ENCODE data around the gene ADAM22. TPM values are rescaled to one million over a fixed set of nuclear protein-coding genes. Genes with fewer than 3 reads are reported as not detected.

ADAM22 gene
- total and polyA plus RNA-seq, 12 donors = 0.19 to 3.7 (median 1.5) TPM

GRCh38 chr7:88215295-88215694 is 281.2 kb downstream of the ADAM22 start:
- Histone ChIP-seq H3K27me3 (no peaks in the 10 kb centered on the region), H3K9me3 (no peaks in the 10 kb centered on the region), H3K36me3 (peaks cover 0 to 75% (median 24%) of the 10 kb centered on the region in 9 donors), H3K4me1 (peaks cover 0 to 20% (median 15%) of the 10 kb centered on the region in 9 donors), H3K27ac (no peak overlapping the region), H3K4me3 (no peak overlapping the region)
- 76% methylated on average over 2 of the region's 2 CpGs for WGBS, 2 donors
- ATAC-seq (no peak), DNase-seq (no peak)
- no peak for TF ChIP-seq CTCF (IDR thresholded peaks at IDR 0.05)
- intact Hi-C loops (cut with DNase I) = no loop called here

DNA sequence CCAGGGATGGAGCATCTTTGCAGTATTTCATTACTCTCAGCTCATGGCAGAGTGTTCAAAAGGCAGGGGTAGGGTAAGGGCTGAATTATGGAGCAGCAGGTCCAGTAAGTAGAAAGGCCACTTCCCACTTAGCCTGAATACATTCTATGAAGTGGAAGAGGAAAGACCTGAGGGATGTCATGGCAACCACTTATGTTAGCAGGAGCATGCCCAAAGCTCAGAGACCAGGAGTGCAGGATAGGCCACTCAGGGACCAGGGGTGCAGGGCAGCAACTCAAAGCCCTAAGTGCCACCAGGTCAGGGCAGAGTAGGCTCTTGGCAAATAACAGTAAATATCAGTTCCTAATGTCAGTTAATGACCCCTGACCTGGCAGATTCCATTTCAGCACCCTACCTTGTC is 282.2 kb downstream of the ADAM22 start:
- no peaks in the 10 kb centered on the region for H3K27me3 ChIP-seq
- intact Hi-C loops (cut with DNase I) = no loop called here
- ATAC-seq (no peak), DNase-seq (no peak)
- no peak overlapping the region for H3K27ac ChIP-seq
- peaks cover 0 to 65% (median 21%) of the 10 kb centered on the region in 9 donors for H3K36me3 ChIP-seq
- H3K4me1 ChIP-seq = peaks cover 0 to 27% (median 23%) of the 10 kb centered on the region in 9 donors
- no peak for TF ChIP-seq CTCF (IDR thresholded peaks at IDR 0.05)
- no peak overlapping the region for H3K4me3 ChIP-seq
- H3K9me3 ChIP-seq = no peaks in the 10 kb centered on the region

DNA sequence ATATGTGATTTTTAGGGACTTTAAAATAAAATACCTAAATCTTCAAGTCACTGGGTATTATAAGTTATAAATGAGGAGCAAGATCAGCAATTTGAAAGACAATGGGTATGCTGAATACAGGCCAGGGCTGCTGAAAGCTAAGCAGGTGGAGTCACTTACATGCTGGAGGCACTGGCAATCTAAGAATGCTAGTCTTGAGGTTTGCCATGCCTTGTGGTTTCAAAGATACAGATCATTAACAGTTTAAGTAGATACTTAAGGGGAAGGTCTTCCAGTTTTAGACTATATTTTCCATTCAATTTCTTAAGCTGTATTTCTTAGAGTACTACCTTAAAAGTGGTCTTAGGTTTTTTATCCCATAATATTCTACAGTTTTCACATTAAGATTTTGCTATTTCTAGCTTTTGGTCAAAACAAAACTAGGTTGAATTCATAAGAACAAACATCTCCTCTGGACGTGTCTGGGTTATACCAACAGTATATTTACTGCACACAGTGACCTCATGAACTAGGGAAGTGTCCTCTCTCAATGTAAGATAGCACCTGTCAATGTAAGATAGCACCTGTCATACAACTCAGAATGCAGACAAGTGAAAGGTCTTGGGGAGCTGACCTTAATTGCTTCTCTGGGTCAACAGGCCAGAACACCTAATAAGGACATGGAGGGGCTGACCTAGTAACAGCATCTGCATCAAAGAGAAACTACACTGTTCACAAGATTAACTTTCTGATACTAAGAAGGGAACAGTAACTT is 283.8 kb downstream of the ADAM22 start:
- Histone ChIP-seq H3K4me1 (peaks cover 0 to 27% (median 23%) of the 10 kb centered on the region in 9 donors), H3K36me3 (peaks cover 0 to 50% (median 17%) of the 10 kb centered on the region in 9 donors)
- no peak for ATAC-seq

DNA sequence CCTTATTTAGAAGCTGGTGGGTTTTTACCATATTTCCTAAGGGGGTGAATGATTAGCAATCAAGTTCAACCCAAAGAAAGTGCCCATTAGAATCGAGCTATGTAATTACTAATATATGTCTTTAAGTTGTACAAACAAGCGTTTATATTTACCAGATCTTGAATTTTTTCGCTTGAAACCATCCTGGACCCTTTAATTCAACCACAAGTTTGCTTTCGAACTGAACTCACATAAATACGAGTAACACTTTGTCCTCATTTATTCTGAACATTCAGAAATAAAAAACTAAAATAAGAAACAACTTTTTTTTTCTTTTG is 284.3 kb downstream of the ADAM22 start:
- H3K4me3 ChIP-seq = peak overlapping the region; percentile 89 to 99 (median 94)
- DNase-seq (no peak), ATAC-seq (no peak)
- H3K4me1 ChIP-seq = peaks cover 0 to 27% (median 23%) of the 10 kb centered on the region in 9 donors
- no peak for TF ChIP-seq CTCF (IDR thresholded peaks at IDR 0.05)
- intact Hi-C loops (cut with DNase I) = no loop called here
- H3K27me3 ChIP-seq = no peaks in the 10 kb centered on the region
- H3K36me3 ChIP-seq = peaks cover 0 to 44% (median 17%) of the 10 kb centered on the region in 9 donors
- no peaks in the 10 kb centered on the region for H3K9me3 ChIP-seq
- WGBS, 2 donors = 51 to 62% methylated on average over 5 of the region's 5 CpGs
- H3K27ac ChIP-seq = peak overlapping the region in 6 of 10 donors; percentile 89 to 97 (median 94)

More for the DNA sequence above, 283.8 kb downstream of the ADAM22 start:
- Histone ChIP-seq H3K27ac (peak overlapping the region in 4 of 10 donors; percentile 93 to 97 (median 96)), H3K9me3 (no peaks in the 10 kb centered on the region), H3K27me3 (no peaks in the 10 kb centered on the region), H3K4me3 (peak overlapping the region in 6 of 10 donors; percentile 89 to 99 (median 95))
- no peak for TF ChIP-seq CTCF (IDR thresholded peaks at IDR 0.05)
- no peak for DNase-seq
- intact Hi-C loops (cut with DNase I) = no loop called here
- 22 to 25% methylated on average over 1 of the region's 1 CpG for WGBS, 2 donors

Data from heart right ventricle (tissue), 16 donors.